Peyer's patch (tissue), 4 donors: ENCODE results near the gene ZNF330.

Experiments
- POLR2A ChIP-seq, 2 donors: fragments of 450-650 bp; IDR thresholded peaks; one replicate each; pipeline ENCODE4 v1.5.1; 2017; ENCODE audit warnings: antibody characterized with exemption in 2 of 2, mild to moderate bottlenecking in 2 of 2, moderate library complexity in 2 of 2
- TF ChIP-seq, protein P1 (sequence below), 6 experiments: fragments of 450-650 bp in 4 of 6; fragments of 200-600 bp in 2 of 6; sonication (generic) in 1 of 6; IDR thresholded peaks; one replicate each; pipeline ENCODE4 v1.5.1; 2017 to 2019; ENCODE audit warnings: antibody characterized with exemption in 6 of 6, mild to moderate bottlenecking in 3 of 6, moderate library complexity in 1 of 6

DNA sequence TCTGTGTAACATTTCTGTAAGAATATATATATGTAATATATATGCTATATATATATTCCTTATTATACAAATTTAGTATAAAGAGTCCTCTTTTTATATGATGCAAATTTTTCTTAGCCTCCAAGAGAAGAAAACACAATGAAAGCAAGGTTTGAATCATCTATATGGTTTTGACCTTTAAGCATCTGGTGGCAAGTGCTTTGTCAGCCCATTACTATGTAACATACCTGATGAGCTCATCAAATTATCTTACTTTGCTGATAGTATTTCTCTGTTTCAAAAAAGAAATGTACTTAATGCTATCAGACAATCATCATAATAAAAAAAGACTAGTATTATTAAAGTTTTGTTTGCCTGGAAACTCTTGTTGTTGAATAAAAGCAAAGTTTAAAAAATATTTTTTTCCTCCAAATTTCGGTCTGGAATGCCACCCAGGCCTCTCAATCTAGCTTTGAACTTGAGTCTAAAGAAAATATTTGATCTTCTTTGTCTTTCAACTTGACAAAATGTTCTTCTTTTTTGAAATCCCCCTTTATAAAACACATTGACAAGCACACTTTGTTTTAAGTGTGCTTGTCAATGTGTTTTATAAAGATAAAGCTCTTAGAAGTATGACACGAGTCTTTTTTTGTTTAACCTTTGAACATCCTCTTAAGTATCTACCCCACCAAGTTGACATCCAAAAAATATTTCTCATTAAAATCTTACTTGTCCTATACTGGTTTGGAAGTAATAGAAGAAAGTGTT lies 26.2 kb downstream of the ZNF330 start:
- TF ChIP-seq POLR2A (IDR thresholded peaks at IDR 0.05) = no peak
- TF ChIP-seq, protein P1, sequence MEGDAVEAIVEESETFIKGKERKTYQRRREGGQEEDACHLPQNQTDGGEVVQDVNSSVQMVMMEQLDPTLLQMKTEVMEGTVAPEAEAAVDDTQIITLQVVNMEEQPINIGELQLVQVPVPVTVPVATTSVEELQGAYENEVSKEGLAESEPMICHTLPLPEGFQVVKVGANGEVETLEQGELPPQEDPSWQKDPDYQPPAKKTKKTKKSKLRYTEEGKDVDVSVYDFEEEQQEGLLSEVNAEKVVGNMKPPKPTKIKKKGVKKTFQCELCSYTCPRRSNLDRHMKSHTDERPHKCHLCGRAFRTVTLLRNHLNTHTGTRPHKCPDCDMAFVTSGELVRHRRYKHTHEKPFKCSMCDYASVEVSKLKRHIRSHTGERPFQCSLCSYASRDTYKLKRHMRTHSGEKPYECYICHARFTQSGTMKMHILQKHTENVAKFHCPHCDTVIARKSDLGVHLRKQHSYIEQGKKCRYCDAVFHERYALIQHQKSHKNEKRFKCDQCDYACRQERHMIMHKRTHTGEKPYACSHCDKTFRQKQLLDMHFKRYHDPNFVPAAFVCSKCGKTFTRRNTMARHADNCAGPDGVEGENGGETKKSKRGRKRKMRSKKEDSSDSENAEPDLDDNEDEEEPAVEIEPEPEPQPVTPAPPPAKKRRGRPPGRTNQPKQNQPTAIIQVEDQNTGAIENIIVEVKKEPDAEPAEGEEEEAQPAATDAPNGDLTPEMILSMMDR (IDR thresholded peaks at IDR 0.05) = no peak
